K562 (cell line): ENCODE measurements around the gene TOMM40L. TPM values are rescaled to one million over a fixed set of nuclear protein-coding genes. Genes with fewer than 3 reads are reported as not detected.

Source experiments
- ATAC-seq: fragments of 200-7000 bp; cut with Tn5 transposase; 3 replicates; pipeline ENCODE4 v1.9.1; 2020; ENCODE audit warnings: moderate library complexity
- BruUV-seq: library from RNA; stranded (reverse); fragments of 400-500 nt; replicated peaks from 2 replicates; lab custom pipeline; 2021; lab: Mats Ljungman, UMichigan
- CTCF ChIA-PET: fragments of 300-600 bp; formaldehyde crosslinking; extraction: SDS; loops from one replicate; lab custom pipeline; 2021; ENCODE audit warnings: low intra/inter-chr PET ratio; lab: Yijun Ruan, JAX
- POLR2A ChIA-PET: fragments of 300-600, 350-650 bp; sonication (Branson Sonifier 250); formaldehyde crosslinking; extraction: SDS; loops from one replicate; lab custom pipeline; 2021; ENCODE audit warnings: antibody characterized with exemption, inconsistent platforms; lab: Yijun Ruan, JAX
- DNase-seq, 4 experiments: peaks; one replicate each; pipeline versions ENCODE4 v3.0.0 to v3.0.0-alpha.2; 2011 to 2018; ENCODE audit warnings: low spot score in 3 of 4, mixed read lengths in 3 of 4; ENCODE audit errors: extremely low read depth in 1 of 4
- FAIRE-seq: peaks from 2 replicates; lab custom pipeline; 2011; peaks lifted over from hg19 to GRCh38; lab: Jason Lieb, UNC
- H2AFZ ChIP-seq: 2 replicates; pipeline ENCODE4 v1.6.0; 2011; ENCODE audit warnings: low read depth, low read length, control low read depth, inconsistent platforms
- H3K27ac ChIP-seq: fragments of 200-600 bp; 3 replicates; pipeline ENCODE4 v1.8.0; 2011; ENCODE audit warnings: low read depth, mild to moderate bottlenecking, control low read depth, inconsistent platforms, low read length, moderate library complexity, mixed read lengths; ENCODE audit errors: extremely low read depth
- H3K27me3 ChIP-seq, 2 experiments: fragments of 300-600 bp in 1 of 2; 2 replicates in 1 of 2; 3 replicates in 1 of 2; pipeline versions ENCODE4 v1.6.0 to v1.8.0; 2011; ENCODE audit warnings: inconsistent platforms in 2 of 2, low read length in 2 of 2, mild to moderate bottlenecking in 1 of 2, mixed read lengths in 1 of 2, moderate library complexity in 1 of 2; ENCODE audit not compliant: control insufficient read depth in 2 of 2, insufficient read depth in 2 of 2
- H3K36me3 ChIP-seq: fragments of 300-600 bp; 3 replicates; pipeline ENCODE4 v1.8.0; 2011; ENCODE audit warnings: mild to moderate bottlenecking, low read length, inconsistent platforms; ENCODE audit not compliant: control insufficient read depth, insufficient read depth
- H3K4me1 ChIP-seq, 2 experiments: fragments of 200-600 bp in 1 of 2; replicated peaks in 1 of 2; 2 replicates in 1 of 2; 3 replicates in 1 of 2; pipeline versions ENCODE4 v1.5.1 to v1.8.0; 2011; ENCODE audit warnings: inconsistent platforms in 2 of 2, low read length in 2 of 2, mild to moderate bottlenecking in 1 of 2, mixed read lengths in 1 of 2, moderate library complexity in 1 of 2; ENCODE audit not compliant: control insufficient read depth in 2 of 2, insufficient read depth in 2 of 2
- H3K4me2 ChIP-seq: 2 replicates; pipeline ENCODE4 v1.6.1; 2011; ENCODE audit warnings: low read length, control low read depth, inconsistent platforms, mixed read lengths; ENCODE audit not compliant: insufficient read depth
- H3K4me3 ChIP-seq: fragments of 200-600 bp; sonication (generic), shearing (Covaris generic); 2 replicates; pipeline ENCODE4 v1.5.1; 2016; ENCODE audit warnings: control low read depth, inconsistent platforms
- H3K79me2 ChIP-seq: fragments of 200-600 bp; 3 replicates; pipeline ENCODE4 v1.8.0; 2011; ENCODE audit warnings: low read length, inconsistent platforms; ENCODE audit not compliant: control insufficient read depth, insufficient read depth
- H3K9ac ChIP-seq, 2 experiments: 2 replicates each; pipeline versions ENCODE4 v1.6.0 to v1.6.1; 2011; ENCODE audit warnings: low read depth in 2 of 2, low read length in 2 of 2, control low read depth in 1 of 2, inconsistent platforms in 1 of 2, mild to moderate bottlenecking in 1 of 2, mixed read lengths in 1 of 2; ENCODE audit not compliant: insufficient read depth in 1 of 2
- H3K9me1 ChIP-seq: one replicate; pipeline ENCODE4 v1.6.0; 2011; ENCODE audit warnings: inconsistent platforms, mild to moderate bottlenecking, low read length, moderate library complexity; ENCODE audit not compliant: control insufficient read depth, insufficient read depth
- H3K9me3 ChIP-seq: replicated peaks from 2 replicates; pipeline ENCODE4 v1.5.1; 2011; ENCODE audit warnings: low read depth, low read length, inconsistent platforms; ENCODE audit not compliant: control insufficient read depth, insufficient read depth
- H4K20me1 ChIP-seq: replicated peaks from 2 replicates; pipeline ENCODE4 v1.6.1; 2011; ENCODE audit warnings: low read length, inconsistent platforms, mixed read lengths; ENCODE audit not compliant: control insufficient read depth, insufficient read depth
- CBFA2T2 ChIP-seq: fragments of 450-650 bp; conservative IDR thresholded peaks from 2 replicates; pipeline ENCODE4 v1.6.1; 2017; ENCODE audit warnings: mild to moderate bottlenecking
- HDAC2 ChIP-seq: fragments of 450-650 bp; IDR thresholded peaks from 2 replicates; pipeline ENCODE4 v1.6.1; 2016; ENCODE audit warnings: mild to moderate bottlenecking
- NR1H2 ChIP-seq: sonication (generic); formaldehyde crosslinking; IDR thresholded peaks from 2 replicates; pipeline ENCODE4 v1.4.0; 2020; ENCODE audit warnings: mild to moderate bottlenecking, missing genetic modification reagents
- RBFOX2 ChIP-seq: fragments of 200-400 bp; formaldehyde crosslinking; IDR thresholded peaks from 2 replicates; pipeline ENCODE4 v1.6.1; 2017; ENCODE audit warnings: low read depth, mild to moderate bottlenecking, low read length, moderate library complexity
- ZNF232 ChIP-seq: sonication (generic); formaldehyde crosslinking; IDR thresholded peaks from 2 replicates; pipeline ENCODE4 v1.8.0; 2022; ENCODE audit warnings: mild to moderate bottlenecking, missing genetic modification reagents
- WGBS: fragments of 100-300 bp; shearing (Covaris generic); methylation state at CpG from one replicate; pipeline ENCODE4 v1.1.6; 2016; ENCODE audit warnings: low coverage, mixed read lengths; ENCODE audit not compliant: insufficient coverage; ENCODE audit errors: missing lambda C conversion rate; 5-methylcytosine and 5-hydroxymethylcytosine counted together
- in situ Hi-C: fragments of 300-500 bp; cut with MboI; formaldehyde crosslinking; loops from 4 replicates; pipeline ENCODE4 v1.15.0; 2018; ENCODE audit warnings: inconsistent platforms, mixed read lengths
- intact Hi-C: fragments of 100-400 bp; cut with micrococcal nuclease; formaldehyde crosslinking; loops from 2 replicates; pipeline ENCODE4 v1.14.2; 2022
- polyA plus RNA-seq, 8 experiments: library from polyadenylated mRNA; depleted of rRNA in 4 of 8; stranded (reverse) in 5 of 8; unstranded in 3 of 8; fragments of >200 nt; fragmentation: Nextera tagmentation in 2 of 8; fragmentation: Illumina TruSeq in 1 of 8; extraction: Ambion mirVana in 2 of 8; extraction: Trizol in 1 of 8; gene quantifications; 2 replicates each; pipeline versions ENCODE4 v1.2.1 to v1.2.3, GENCODE V29; 2011 to 2014; ENCODE audit warnings: inconsistent platforms in 1 of 8, missing spikeins in 1 of 8
- total RNA-seq, 7 experiments: library from RNA; depleted of rRNA in 6 of 7; stranded (reverse); fragments of >200 nt in 6 of 7; fragmentation: Illumina TruSeq in 2 of 7; extraction: Trizol in 2 of 7; gene quantifications; 2 replicates each; pipeline versions ENCODE4 v1.2.1 to v1.2.3, GENCODE V29; 2011 to 2021; ENCODE audit warnings: low replicate concordance in 1 of 7

Gene TOMM40L
- total and polyA plus RNA-seq, 9 of the 15 experiments (the other 6 are each of a cell fraction or from before 2014, with no cell fraction given) = 9.6 to 33.6 (median 25.2) TPM

GRCh38 chr1:161217831-161218230, 8.0 kb upstream of the TOMM40L start:
- Histone ChIP-seq H3K79me2 (no peaks in the 10 kb centered on the region), H3K4me1 (peaks cover 3 to 25% of the 10 kb centered on the region in 2 experiments; a peak in 4 of 5 replicates), H3K9me1 (no peaks in the 10 kb centered on the region), H3K4me2 (no peak overlapping the region), H3K9ac (peak overlapping the region in 1 of 2 experiments; percentile 41; a peak in 1 of 4 replicates), H3K4me3 (no peak overlapping the region), H2AFZ (peak overlapping the region; percentile 1; the same call in 1 of the 2 replicates), H3K27me3 (no peaks in the 10 kb centered on the region), H3K36me3 (peaks cover 18% of the 10 kb centered on the region), H3K27ac (no peak overlapping the region), H3K9me3 (no peaks in the 10 kb centered on the region)
- DNase-seq (no peak), FAIRE-seq (no peak), ATAC-seq (peak; percentile 6; the same call in 1 of the 3 replicates)
- no TSS peak for BruUV-seq
- CTCF ChIA-PET = no interaction called here
- intact Hi-C loops (no loop called here), in situ Hi-C loops (no loop called here)
- 46% methylated on average over 5 of the region's 6 CpGs for WGBS
- POLR2A ChIA-PET = interaction anchor here (0.5 to 0.6 kb wide), 2 partner anchors 160 to 210 kb away, joined by 3 read pairs; no protein-coding TSS in a partner anchor
- TF ChIP-seq NR1H2 (CRISPR knock-in tag) = no peak
- TF ChIP-seq CBFA2T2 = no peak
- TF ChIP-seq RBFOX2 = no peak
- TF ChIP-seq HDAC2 = no peak
- TF ChIP-seq ZNF232 (CRISPR knock-in tag) = no peak
- TF ChIP-seq, all 486 proteins: peak for 0
- H4K20me1 ChIP-seq = no peaks in the 10 kb centered on the region
